Smooth muscle cell of the umbilical artery (primary cell): ENCODE measurements around the gene CNTNAP3. TPM values are rescaled to one million over a fixed set of nuclear protein-coding genes. Genes with fewer than 3 reads are reported as not detected.

Experiments used
- total RNA-seq: library from RNA; depleted of rRNA; stranded (reverse); fragments of >200 nt; gene quantifications from 2 replicates; pipeline ENCODE4 v1.2.3, GENCODE V29; 2014

The CNTNAP3 gene
- 0.30 and 3.6 TPM in 2 replicates for total RNA-seq

GRCh38 chr9:39287980-39288379 is at the start of gene CNTNAP3:
TSS of gene CNTNAP3 (minus strand) at chr9:39288167. CDS start at chr9:39288064, 103 bp downstream.

Other genes with a start within 250 kb of the CNTNAP3 start
- gene SPATA31A1, start 67.5 kb upstream of the CNTNAP3 start, total RNA-seq = not detected in 2 replicates